GM18858 (cell line): Measurements from ENCODE around the gene GLDC.
A peak's percentile ranks its signal among the peaks of the same experiment; 100 is the strongest.

Experiments
- ATAC-seq: cut with Tn5 transposase; IDR thresholded peaks from one replicate; pipeline ENCODE4 v1.9.1; 2021; ENCODE audit not compliant: unreplicated experiment

Gene GLDC

DNA sequence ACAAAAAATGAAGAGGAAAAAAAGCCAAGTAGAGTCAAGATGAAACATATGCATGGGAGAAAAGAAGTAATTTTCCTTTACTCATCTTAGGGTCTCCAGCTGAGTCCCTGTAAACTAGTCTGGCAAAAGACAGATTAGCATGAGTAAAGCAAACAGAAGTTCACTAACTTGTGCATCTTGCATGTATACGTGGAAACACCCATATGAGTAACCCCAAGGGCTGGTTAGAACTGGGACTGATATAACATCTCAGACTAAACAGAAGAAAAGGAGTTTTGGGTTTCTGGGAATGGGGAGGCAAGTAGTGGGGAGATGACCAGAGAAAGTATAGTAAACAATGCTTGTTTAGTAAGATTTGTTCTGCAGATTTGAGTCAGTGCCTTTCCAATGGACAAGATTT is 20.1 kb upstream of the GLDC start:
- no peak for ATAC-seq

GRCh38 chr9:6664204-6664680 is 18.7 kb upstream of the GLDC start:
- no peak for ATAC-seq

GRCh38 chr9:6660512-6660911 is 15.0 kb upstream of the GLDC start:
- ATAC-seq = no peak

- ATAC-seq = no peak
Observed at GRCh38 chr9:6658628-6659353, 13.3 kb upstream of the GLDC start.

DNA sequence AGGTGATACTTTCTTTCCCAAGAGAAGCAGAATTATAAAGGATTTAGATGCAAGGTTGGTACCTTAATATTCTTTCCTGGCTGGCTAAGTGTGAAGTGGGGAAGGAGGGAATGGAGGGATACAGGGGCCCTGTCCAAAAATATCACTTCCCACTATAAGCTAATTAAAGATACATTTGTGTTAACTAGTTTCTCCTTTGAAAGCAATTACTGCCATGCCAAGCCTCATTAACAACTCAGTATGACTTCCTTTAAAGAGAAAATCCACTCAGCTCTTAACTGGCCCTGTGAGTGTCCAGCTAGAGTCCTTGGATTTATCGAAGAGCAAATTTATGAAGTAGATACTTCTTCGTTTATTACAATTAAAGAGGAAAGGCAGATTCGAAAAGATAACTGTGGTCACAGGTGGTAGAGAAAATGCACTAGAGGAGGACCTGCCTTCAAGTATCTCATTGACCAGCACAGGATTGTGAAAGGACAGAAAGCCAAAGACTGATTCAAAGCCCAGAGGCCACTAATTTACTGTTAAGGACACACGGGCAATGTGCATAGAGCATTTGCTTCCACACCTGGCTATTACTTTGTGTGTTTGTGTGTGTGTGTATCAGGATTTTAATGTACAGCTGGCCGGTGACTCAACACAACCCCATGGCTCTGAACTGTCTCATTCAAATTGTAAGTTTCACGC is 11.2 kb upstream of the GLDC start:
- no peak for ATAC-seq

- ATAC-seq = peak; percentile 94
Observed at GRCh38 chr9:6655036-6655435, 9.5 kb upstream of the GLDC start.

DNA sequence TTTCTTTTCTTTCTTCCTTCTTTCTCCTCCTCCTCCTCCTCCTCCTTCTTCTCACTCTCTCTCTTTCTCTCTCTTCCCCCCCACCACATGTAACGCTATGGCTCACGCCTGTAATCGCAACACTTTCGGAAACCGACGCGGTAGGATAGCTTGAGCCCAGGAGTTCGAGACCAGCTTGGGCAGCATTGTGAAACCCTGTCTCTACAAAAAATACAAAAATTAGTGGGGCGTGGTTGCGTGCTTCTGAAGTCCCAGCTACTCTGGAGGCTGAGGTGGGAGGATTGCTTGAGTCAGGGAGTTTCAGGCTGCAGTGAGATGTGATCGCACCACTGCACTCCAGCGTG is 736 bp upstream of the GLDC start:
- peak; percentile 31 for ATAC-seq

GRCh38 chr9:6645105-6645354 is 499 bp downstream of the GLDC start:
- peak; percentile 13 for ATAC-seq

- ATAC-seq = no peak
Observed at GRCh38 chr9:6644346-6645104, 1.0 kb downstream of the GLDC start.

DNA sequence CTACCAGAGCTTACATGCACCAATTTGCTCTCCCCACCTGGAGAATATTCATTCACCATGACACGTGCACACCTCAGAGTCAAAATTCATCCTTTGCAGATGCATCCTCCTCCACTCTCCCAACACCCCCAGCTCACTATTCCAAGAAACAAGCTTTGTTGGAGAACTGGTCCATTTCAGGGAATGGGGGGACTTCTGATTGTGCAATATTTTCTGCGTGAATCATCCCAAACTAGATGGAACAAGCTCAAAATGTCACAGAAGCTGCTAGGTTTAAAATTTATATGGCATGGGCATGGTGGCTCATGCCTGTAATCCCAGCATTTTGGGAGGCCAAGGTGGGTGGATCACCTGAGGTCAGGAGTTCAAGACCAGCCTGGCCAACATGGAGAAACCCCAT is 3.6 kb downstream of the GLDC start:
- no peak for ATAC-seq

DNA sequence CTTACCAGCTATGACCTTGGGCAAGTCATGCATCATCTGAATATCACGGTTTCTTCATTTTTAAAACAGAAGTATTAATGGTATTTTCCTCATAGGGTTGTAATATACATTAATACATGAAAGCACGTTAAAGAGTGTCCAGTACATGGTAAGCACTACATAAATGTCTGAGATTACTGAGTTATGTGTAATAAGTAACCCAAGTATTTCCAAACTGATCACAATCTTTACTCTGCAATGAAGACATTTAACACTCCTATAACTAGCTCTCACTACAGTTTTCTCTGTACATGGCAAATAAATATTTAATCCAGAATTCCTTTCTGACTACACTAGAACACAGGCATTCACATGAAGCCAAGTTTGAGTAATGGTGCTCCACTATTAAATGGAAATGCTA is 4.0 kb downstream of the GLDC start:
- no peak for ATAC-seq

DNA sequence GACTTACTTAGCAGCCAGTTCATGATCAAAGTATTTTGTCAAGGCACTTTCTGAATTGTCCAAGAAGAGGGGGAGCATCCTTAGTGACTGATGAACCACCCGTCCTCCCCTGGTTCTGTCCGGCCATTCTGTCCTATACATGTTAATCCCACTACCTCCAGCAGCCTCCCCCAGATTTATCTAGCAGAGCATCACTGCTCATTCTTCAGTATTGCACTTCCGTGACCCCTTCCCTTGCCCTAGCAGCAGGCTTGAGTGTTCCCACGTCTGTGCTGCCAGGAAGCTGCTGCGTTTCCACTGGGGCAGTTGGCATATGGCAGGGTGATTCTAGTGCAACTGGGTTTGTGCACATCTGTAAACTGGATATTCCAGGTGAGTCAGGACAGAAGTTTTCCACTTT is 4.5 kb downstream of the GLDC start:
- ATAC-seq = no peak

DNA sequence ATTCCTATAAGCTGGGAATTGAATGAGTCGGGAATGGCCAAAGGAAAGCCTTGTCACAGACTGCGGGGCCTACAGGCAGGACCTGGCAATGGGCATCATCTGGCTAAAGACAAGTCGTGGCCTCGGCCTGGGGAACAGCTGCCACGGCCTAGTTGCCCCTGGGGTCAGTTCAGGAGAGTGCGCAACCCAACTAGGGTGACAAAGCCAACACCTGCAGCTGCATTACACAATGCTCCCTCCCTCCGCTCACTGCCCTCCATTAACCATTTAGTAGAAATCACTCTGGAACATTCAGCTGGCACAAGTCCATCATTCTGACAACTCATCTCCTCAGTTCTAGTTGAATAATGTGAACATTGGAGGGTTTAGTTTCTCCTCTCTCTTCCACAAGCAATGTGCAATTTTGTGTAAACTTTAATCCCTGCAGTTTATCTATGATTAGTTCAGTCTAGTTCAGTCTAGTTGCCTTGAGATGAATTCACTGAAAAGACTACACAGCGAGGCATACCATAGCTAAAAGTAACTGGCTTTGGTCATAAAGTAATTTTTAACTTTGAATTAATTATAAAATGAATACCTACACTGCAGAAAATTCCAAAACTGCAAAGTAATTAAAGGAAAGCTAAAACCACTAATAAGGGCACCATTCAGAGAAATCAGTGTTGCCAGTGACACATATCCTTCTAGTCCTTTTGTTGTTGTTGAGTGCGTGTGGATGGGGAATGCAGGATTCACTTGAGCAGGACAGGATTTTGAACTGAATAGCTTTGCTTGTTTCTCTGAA is 5.1 kb downstream of the GLDC start:
- no peak for ATAC-seq

DNA sequence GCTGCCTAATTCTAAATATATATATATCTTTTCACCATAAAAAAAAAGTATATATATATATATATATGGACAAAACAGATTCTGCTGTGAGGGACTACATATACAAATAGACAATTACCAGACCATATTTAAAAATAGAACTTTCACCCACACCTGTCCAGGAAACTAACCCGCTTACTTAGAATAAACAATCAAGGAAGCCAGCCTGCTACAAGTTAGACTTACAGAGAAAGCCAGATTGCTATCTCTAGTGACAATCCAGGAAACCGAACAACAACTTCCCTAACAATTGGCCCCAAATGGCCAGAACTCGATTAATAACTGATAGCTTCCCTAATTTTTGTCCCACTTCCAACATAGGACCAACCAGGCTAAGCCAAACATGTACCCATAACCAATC is 5.9 kb downstream of the GLDC start:
- ATAC-seq = no peak

DNA sequence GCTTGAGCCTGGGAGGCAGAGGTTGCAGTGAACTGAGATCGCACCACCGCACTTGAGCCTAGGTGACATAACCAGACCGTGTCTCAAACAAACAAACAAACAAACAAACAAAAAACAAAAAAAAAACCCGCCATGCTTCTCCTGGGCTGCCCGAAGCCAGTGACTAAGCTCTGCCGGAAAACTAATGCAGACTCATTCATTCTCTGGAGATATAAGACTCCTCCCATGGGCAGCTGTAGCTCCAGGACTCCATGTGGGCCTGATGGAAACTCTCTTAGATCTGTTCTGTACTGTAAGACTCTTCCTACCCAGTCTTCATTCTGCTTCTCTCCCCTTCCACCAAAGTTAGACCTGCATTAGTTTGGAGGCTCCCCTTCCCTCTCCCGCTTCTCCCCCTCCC is 11.1 kb downstream of the GLDC start:
- no peak for ATAC-seq

DNA sequence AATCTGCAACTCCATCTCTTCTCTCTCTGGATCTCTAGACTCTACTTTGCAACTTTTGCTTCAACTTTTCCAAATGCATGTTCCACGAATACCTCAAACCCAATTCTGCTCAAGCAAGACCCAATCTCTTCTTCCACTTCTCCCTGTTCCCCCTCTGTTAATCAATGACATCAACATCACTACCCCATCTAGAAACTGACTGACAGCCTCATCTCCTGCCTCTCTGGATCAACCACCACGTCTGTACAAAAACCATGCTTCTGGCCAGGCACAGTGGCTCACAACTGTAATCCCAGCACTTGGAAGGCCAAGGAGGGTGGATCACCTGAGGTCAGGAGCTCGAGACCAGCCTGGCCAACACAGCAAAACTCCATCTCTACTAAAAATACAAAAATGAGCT is 12.2 kb downstream of the GLDC start:
- ATAC-seq = no peak

DNA sequence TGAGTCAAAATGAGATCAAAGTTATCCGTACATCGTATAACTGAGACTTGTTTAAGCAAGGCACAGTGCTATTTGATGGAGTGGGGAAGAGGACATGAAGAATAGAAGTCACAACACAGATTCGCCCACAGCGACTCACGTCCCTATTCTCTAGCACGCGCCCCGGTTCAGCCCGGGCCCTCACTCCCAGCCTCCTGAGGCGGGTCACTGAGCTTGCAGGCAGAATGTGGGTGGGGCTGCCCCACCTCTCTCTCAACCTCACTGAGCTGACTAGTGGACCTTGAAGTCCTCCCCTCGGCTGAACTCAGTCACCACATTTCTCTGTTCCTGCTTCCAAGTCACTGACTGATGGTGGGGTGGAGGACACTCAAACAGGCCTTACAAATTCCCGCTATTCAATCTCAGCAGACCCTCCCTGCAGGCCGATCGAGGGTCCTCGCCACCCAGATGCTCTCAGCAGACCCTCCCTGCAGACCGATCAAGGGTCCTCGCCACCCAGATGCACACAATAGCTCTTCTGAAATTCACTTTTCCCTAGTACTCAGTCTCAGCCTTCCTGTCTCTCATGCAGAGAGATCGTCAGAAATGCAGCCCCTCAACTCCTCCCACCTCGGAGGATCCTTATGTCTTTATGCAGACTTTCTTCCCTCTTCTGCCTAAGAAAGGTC is 12.9 kb downstream of the GLDC start:
- peak; percentile 91 for ATAC-seq

- peak; percentile 16 for ATAC-seq
Observed at GRCh38 chr9:6631207-6631512, 14.4 kb downstream of the GLDC start.

- peak; percentile 55 for ATAC-seq
Observed at GRCh38 chr9:6630502-6631206, 14.9 kb downstream of the GLDC start.

- ATAC-seq = no peak
Observed at GRCh38 chr9:6628704-6629103, 16.8 kb downstream of the GLDC start.

DNA sequence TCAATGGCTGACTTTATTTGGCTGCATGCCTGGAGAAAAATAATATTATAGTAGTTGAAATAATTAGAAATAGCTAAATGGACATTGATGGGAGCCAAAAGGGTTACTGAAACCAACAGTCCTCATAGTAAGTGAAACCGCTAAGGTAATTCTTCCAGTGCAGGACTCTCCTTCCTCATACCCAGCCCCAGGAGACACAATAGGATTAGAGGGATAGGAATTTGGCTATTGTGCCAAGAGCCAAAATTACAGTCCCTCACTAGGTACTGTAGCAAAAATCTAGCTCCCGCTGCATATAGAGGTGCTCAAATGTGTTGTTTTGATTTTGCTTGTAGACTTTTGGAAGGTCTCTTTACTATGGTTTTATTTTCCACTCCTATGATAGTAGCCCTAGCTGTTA is 20.2 kb downstream of the GLDC start:
- ATAC-seq = no peak
